ENCODE data around the gene ERCC6. TPM values are rescaled to one million over a fixed set of nuclear protein-coding genes. Genes with fewer than 3 reads are reported as not detected.

ERCC6 gene
- total RNA-seq, 1 experiment from 2014 or later, result 18.2 TPM

- Histone ChIP-seq H3K14ac (ENCODE audit: insufficient read depth, low read length) (no peak overlapping the region), H3K23me2 (ENCODE audit: insufficient read length, low read depth, low read length, poor library complexity, severe bottlenecking) (no peaks in the 10 kb centered on the region), H4K20me1 (ENCODE audit: control insufficient read depth, insufficient read depth, insufficient read length) (no peaks in the 10 kb centered on the region), H4K8ac (replicated peaks; ENCODE audit: insufficient read length, low read depth, low read length) (no peak overlapping the region), H3K27ac (ENCODE audit: insufficient read length, low read depth, low read length) (no peak overlapping the region), H2BK5ac (ENCODE audit: insufficient read length, low read length) (no peak overlapping the region), H3K4me1 (ENCODE audit: insufficient read depth, low read length) (no peaks in the 10 kb centered on the region), H3K9me3 (ENCODE audit: control insufficient read depth, low read depth, low read length) (no peaks in the 10 kb centered on the region), H3K4ac (ENCODE audit: low read depth, low read length) (no peak overlapping the region), H2BK20ac (ENCODE audit: low read depth, low read length, poor library complexity, severe bottlenecking) (no peak overlapping the region), H2AK5ac (ENCODE audit: insufficient read length, low read length) (no peak overlapping the region), H2BK120ac (ENCODE audit: low read depth, low read length, poor library complexity, severe bottlenecking) (no peak overlapping the region), H3K18ac (ENCODE audit: insufficient read length, low read depth, low read length) (no peak overlapping the region), H3T11ph (ENCODE audit: low read length) (no peak overlapping the region), H2AFZ (ENCODE audit: low read length) (no peak overlapping the region), H4K5ac (ENCODE audit: insufficient read length, low read depth, low read length) (no peak overlapping the region), H2BK15ac (ENCODE audit: low read depth, low read length) (no peak overlapping the region), H4K91ac (ENCODE audit: insufficient read length, low read depth, low read length) (no peak overlapping the region), H3K27me3 (ENCODE audit: insufficient read depth, low read length) (no peaks in the 10 kb centered on the region), H3K79me1 (ENCODE audit: insufficient read depth, low read depth, low read length, poor library complexity, severe bottlenecking) (no peaks in the 10 kb centered on the region), H3K4me2 (ENCODE audit: insufficient read depth, insufficient read length, low read length) (no peak overlapping the region), H3K9ac (ENCODE audit: extremely low read depth, insufficient read length, low read length) (no peak overlapping the region), H3K79me2 (ENCODE audit: insufficient read depth, low read length) (no peaks in the 10 kb centered on the region), H3K23ac (ENCODE audit: insufficient read length, low read depth, low read length) (no peak overlapping the region), H3K56ac (ENCODE audit: insufficient read length, low read depth, low read length) (no peak overlapping the region), H2BK12ac (ENCODE audit: insufficient read length, low read depth, low read length) (no peak overlapping the region)
- Mint-ChIP-seq H3K27me3 (ENCODE audit: low read depth) (no peaks in the 10 kb centered on the region), H3K27ac (no peak overlapping the region), H3K4me3 (no peak overlapping the region), H3K9me3 (no peaks in the 10 kb centered on the region), H3K36me3 (ENCODE audit: insufficient read depth in 1 of 3, low read depth in 3 of 3) (no peaks in the 10 kb centered on the region), H3K4me1 (no peaks in the 10 kb centered on the region)
- no CpG with 5 or more reads among the region's 2 CpGs for WGBS (ENCODE audit: extremely low coverage, insufficient read length, low lambda C conversion rate)
- TF ChIP-seq CTCF (conservative IDR thresholded peaks at IDR 0.05), result no peak
- DNase-seq, result no peak
Observed at GRCh38 chr10:49497358-49497757, 41.6 kb downstream of the ERCC6 start.
